GM21447 (cell line): ENCODE data around the gene ARHGAP44.
A peak's percentile ranks its signal among the peaks of the same experiment; 100 is the strongest.

Experiments
- ATAC-seq: cut with Tn5 transposase; IDR thresholded peaks from one replicate; pipeline ENCODE4 v1.9.1; 2021; ENCODE audit not compliant: unreplicated experiment

ARHGAP44 gene

GRCh38 chr17:12789481-12790248, at the start of gene ARHGAP44:
ARHGAP44 (plus strand) TSS chr17:12789498; CDS start chr17:12789839, 341 bp downstream.
- peak; percentile 83 for ATAC-seq

GRCh38 chr17:12739500-12739899, 49.8 kb upstream of the ARHGAP44 start:
- no peak for ATAC-seq

- no peak for ATAC-seq
These were observed 46.3 kb upstream of the ARHGAP44 start for GRCh38 chr17:12743046-12743445.

GRCh38 chr17:12744298-12744697, 45.0 kb upstream of the ARHGAP44 start:
- no peak for ATAC-seq

- no peak for ATAC-seq
These were observed 44.5 kb upstream of the ARHGAP44 start for GRCh38 chr17:12744786-12745185.

GRCh38 chr17:12745486-12745885, 43.8 kb upstream of the ARHGAP44 start:
- no peak for ATAC-seq

- ATAC-seq, result no peak
These were observed 32.5 kb upstream of the ARHGAP44 start for GRCh38 chr17:12756786-12757185.

GRCh38 chr17:12759090-12759489, 30.2 kb upstream of the ARHGAP44 start:
- no peak for ATAC-seq

GRCh38 chr17:12765548-12765947, 23.8 kb upstream of the ARHGAP44 start:
- ATAC-seq, result no peak

GRCh38 chr17:12768255-12768654, 21.0 kb upstream of the ARHGAP44 start:
- no peak for ATAC-seq

- no peak for ATAC-seq
These were observed 19.3 kb upstream of the ARHGAP44 start for GRCh38 chr17:12769981-12770380.

- no peak for ATAC-seq
These were observed 16.1 kb upstream of the ARHGAP44 start for GRCh38 chr17:12773153-12773552.

GRCh38 chr17:12789075-12789480, 220 bp upstream of the ARHGAP44 start:
- no peak for ATAC-seq

- no peak for ATAC-seq
These were observed 1.2 kb downstream of the ARHGAP44 start for GRCh38 chr17:12790249-12791106.

- ATAC-seq, result no peak
These were observed 5.7 kb downstream of the ARHGAP44 start for GRCh38 chr17:12794919-12795532.

GRCh38 chr17:12800855-12801365, 11.6 kb downstream of the ARHGAP44 start:
- no peak for ATAC-seq

GRCh38 chr17:12806630-12807029, 17.3 kb downstream of the ARHGAP44 start:
- ATAC-seq, result no peak

- ATAC-seq, result no peak
These were observed 19.4 kb downstream of the ARHGAP44 start for GRCh38 chr17:12808723-12809122.

GRCh38 chr17:12812877-12813276, 23.6 kb downstream of the ARHGAP44 start:
- ATAC-seq, result no peak

- no peak for ATAC-seq
These were observed 24.4 kb downstream of the ARHGAP44 start for GRCh38 chr17:12813664-12814063.

- no peak for ATAC-seq
These were observed 25.4 kb downstream of the ARHGAP44 start for GRCh38 chr17:12814718-12815117.
